ENCODE data around the gene NDST1.

- TF ChIP-seq ZFP3 (CRISPR knock-in tag; IDR thresholded peaks at IDR 0.05) (no peak), CSDC2 (CRISPR knock-in tag; IDR thresholded peaks at IDR 0.05) (no peak), TOX (CRISPR knock-in tag; IDR thresholded peaks at IDR 0.05; ENCODE audit: borderline replicate concordance) (no peak), PATZ1 (CRISPR knock-in tag; IDR thresholded peaks at IDR 0.05; ENCODE audit: borderline replicate concordance) (no peak), ZNF8 (CRISPR knock-in tag; IDR thresholded peaks at IDR 0.05) (no peak), CSRNP3 (CRISPR knock-in tag; IDR thresholded peaks at IDR 0.05) (no peak), ZFP30 (CRISPR knock-in tag; IDR thresholded peaks at IDR 0.05) (no peak)
Observed at GRCh38 chr5:150568663-150569062, 60.7 kb downstream of the NDST1 start.

Data from SK-N-SH treated with all-trans-retinoic acid at 6 μM for 48 hours (cell line).